ENCODE data around the gene IFI35.
"Not testable (repeated sequence)": the region's sequence is repeated elsewhere in the genome, so short reads cannot be mapped to it uniquely, and the experiment has no call there.

The IFI35 gene

GRCh38 chr17:43024407-43025289, 18.1 kb downstream of the IFI35 start, which contains the start of gene RND2:
TSS of gene RND2 (plus strand) at chr17:43025231. CDS start at chr17:43025348, 117 bp downstream.
- DNase-seq: peak; percentile 80

DNA sequence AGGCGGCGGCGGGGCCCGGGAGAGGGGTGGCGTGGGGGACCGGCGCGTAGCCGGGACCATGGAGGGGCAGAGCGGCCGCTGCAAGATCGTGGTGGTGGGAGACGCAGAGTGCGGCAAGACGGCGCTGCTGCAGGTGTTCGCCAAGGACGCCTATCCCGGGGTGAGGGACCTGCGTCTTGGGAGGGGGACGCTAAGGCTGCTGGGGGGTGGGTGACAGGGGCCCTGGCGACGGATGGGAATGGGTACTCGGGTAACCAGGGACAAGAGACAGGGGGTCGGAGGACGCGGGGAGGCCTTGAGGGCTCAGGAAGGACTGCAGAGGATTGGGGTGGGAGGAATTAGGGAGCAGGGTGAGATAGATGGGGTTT, 18.7 kb downstream of the IFI35 start:
- no peak for DNase-seq

DNA sequence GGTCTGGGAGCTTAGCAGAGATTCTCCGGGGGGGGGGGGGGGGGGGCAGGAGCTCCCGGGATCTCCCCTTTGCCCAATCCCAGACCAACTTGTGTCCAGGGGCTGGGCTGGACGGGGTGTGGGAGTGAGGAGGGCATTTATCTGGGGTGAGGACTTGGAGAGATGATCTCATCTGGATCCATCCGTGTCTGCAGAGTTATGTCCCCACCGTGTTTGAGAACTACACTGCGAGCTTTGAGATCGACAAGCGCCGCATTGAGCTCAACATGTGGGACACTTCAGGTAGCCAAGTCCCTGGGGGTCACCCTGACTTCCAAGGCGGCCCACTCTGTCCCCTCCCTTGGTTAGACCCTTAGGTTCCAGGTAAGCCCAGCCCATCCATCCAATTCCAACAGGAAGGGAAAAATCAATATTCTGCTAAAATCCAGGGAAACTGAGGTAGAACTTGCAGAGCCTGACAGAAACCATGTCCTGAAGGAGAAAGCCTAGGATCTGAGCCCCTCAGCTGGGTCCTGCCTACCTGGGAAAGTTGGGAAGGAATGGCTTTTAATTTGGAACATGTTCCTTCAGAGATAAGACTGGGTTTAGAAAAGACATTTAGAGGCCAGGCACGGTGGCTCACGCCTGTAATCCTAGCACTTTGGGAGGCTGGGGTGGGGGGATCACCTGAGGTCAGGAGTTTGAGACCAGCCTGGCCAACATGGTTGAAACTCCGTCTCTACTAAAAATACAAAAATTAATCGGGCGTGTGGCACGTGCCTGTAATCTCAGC, 19.4 kb downstream of the IFI35 start:
- no peak for DNase-seq

- DNase-seq: no peak
Measured at GRCh38 chr17:43026595-43026994, 20.0 kb downstream of the IFI35 start.

GRCh38 chr17:43027091-43028032, 20.8 kb downstream of the IFI35 start:
- DNase-seq: no peak

DNA sequence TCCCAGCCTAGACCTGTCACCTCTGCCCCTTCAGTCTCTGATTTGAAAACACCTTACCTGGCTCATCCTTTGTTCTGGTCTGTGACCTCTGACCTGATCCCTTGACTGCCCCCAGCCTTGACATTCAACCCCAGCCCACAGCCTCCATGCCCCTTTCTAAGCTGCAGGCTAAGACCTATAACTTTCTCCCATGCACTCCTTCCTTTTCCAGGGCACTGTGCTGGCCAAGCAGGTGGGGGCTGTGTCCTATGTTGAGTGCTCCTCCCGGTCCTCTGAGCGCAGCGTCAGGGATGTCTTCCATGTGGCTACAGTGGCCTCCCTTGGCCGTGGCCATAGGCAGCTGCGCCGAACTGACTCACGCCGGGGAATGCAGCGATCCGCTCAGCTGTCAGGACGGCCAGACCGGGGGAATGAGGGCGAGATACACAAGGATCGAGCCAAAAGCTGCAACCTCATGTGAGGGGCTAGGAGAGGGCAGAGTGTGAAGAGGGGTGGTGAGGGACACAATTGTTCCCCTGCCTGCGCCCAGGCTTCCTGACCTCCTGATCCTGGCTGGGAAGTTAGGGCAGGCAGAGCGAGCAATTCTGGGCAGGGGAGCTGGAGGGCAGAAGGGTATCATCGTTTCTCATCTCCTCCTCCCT, 21.8 kb downstream of the IFI35 start:
- no peak for DNase-seq

DNA sequence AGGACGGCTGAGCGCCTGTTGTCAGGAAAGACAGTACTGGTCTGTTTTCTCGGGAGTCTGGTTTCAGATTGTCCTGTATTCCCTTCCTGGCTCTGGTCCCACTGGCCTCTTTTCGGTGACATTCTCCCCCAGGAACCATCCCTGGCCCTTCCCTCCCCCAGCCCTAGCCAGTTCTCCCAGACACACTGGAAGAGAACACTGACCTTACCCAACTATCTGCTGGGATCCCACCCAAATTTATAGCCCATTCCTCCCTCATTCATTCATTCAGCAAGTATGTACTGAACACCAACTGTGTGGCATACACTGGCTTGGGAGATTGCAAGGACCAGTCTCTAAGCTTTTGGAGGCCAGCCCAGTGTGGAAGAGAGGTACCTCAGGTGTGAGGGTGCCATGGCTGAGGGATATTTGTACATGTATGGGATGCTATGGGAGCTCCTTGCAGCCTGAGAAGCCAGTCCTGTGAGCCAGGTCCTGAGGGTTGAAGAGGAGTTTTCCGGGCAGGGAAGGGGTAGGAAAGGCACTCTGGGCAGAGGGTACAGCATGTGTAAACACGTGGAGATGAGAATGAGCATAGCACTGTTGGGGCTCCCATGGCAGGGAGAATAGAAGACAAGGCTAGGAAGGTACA, 23.7 kb downstream of the IFI35 start:
- no peak for DNase-seq

GRCh38 chr17:43031666-43032065, 25.1 kb downstream of the IFI35 start:
- DNase-seq: no peak

DNA sequence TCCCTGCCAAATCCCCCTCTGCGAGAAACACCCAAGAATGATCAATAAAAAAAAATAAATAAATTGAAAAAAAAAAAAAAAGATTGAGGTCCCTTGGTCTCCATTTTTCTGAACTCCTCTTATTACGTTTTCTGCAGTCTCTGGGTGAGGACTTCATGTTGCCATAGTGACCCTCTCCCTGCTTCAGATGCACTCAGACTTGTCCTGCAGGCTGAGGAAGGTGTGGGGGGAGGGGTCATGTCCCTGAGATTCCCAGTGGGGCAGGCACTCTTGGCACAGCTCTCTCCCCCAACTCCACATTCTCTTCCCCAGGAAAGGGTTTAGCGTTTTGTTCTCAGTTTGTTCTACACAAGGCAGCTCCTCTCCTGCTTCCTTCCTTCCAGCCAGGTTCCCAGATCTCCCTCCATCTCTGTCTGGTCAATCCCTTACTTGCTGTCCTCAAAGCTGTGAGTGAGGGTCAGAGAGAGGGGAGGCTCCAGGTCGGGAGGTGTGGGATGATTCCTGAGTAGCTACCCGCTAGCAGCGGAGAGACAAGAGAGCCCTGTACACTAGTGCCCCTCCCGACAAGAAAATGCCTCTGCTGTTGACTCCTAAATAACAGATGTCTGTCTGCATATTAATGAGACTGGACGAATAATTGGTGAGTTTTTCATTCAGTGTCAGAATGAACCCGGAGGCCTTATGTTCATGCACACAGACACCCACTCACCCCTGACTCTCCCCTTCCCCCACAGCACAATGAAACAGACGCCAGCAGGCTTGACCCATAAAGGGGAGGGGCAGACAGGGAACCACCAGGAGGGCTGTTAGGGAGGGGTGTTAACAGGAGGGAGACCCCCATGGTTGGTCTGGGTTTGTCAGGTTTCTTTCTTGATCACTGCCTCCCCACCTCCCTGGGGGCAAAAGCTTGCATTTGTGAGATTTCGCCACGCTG, 27.6 kb downstream of the IFI35 start:
- no peak for DNase-seq

DNA sequence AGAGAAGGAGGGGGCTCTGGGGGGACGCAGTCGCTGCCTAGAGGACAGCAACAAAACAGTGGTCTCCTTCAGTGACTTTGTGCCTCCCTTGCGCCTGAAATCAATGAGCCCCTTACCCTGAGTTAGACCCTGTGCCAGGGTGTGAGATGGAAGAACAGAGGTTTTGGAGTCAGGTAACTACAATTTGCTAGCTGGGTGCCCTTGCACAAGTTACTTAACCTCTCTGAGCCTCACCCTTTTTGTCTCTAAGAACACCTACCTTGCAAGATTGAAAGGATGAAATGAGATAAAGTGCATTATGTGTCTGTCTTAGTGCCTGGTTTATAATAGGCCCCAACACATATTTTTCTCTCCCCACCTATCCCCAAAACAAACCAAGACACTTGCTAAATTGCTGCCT, 28.3 kb downstream of the IFI35 start:
- DNase-seq: no peak

GRCh38 chr17:43039646-43040045, 33.1 kb downstream of the IFI35 start:
- DNase-seq: no peak

GRCh38 chr17:43040655-43041054, 34.1 kb downstream of the IFI35 start:
- no peak for DNase-seq

GRCh38 chr17:43042025-43042628, 35.5 kb downstream of the IFI35 start:
- no peak for DNase-seq

DNA sequence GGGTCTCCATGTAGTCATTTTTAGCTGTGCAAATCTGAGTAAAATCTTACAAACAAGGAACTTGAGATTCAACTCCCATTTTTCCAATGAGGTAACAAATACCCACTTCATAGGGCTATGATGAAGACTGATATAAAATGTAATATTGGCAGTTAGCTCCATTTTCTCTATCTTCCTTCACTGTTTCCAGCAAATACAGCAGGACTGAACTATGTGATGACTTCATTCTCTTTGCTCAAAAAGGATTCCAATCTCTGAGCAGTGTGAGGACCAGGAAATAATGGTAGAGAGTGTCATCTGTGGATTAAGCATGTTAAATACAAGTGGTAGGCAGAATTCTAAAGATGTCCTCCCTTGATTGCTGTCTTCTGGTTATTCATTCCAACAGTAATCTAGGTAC, 36.7 kb downstream of the IFI35 start:
- no peak for DNase-seq

GRCh38 chr17:43044024-43044423, 37.4 kb downstream of the IFI35 start:
- no peak for DNase-seq

- DNase-seq: no peak
Measured at GRCh38 chr17:43051969-43052368, 45.4 kb downstream of the IFI35 start.

- not testable (repeated sequence) for DNase-seq
Measured at GRCh38 chr17:43053008-43053407, 46.4 kb downstream of the IFI35 start.

- no peak for DNase-seq
Measured at GRCh38 chr17:43056051-43056450, 49.5 kb downstream of the IFI35 start.

GRCh38 chr17:43062984-43063638, 56.5 kb downstream of the IFI35 start:
- no peak for DNase-seq
